CD14-positive monocyte (primary cell): ENCODE results near the gene SLFN12L. TPM values are rescaled to one million over a fixed set of nuclear protein-coding genes. Genes with fewer than 3 reads are reported as not detected.

Experiments used
- DNase-seq, 3 donors: peaks; one replicate each; pipeline ENCODE4 v3.0.0-alpha.2; 2011 to 2022
- H2AFZ ChIP-seq: 2 replicates; pipeline ENCODE4 v1.6.0; 2012; ENCODE audit warnings: mild to moderate bottlenecking, low read depth, low read length, inconsistent platforms; ENCODE audit not compliant: insufficient read depth, poor library complexity, severe bottlenecking
- H3K27ac ChIP-seq, 2 donors: 1 replicate in 1 of 2; 2 replicates in 1 of 2; pipeline ENCODE4 v1.5.1; 2012 to 2013; ENCODE audit warnings: low read length in 2 of 2, control low read depth in 1 of 2, inconsistent platforms in 1 of 2, low read depth in 1 of 2, mild to moderate bottlenecking in 1 of 2
- H3K27me3 ChIP-seq, 2 donors: one replicate each; pipeline versions ENCODE4 v1.6.0 to v1.6.1; 2011 to 2013; ENCODE audit warnings: low read length in 2 of 2; ENCODE audit not compliant: control insufficient read depth in 2 of 2, insufficient read depth in 2 of 2
- H3K36me3 ChIP-seq, 2 donors: replicated peaks in 1 of 2; 1 replicate in 1 of 2; 2 replicates in 1 of 2; pipeline versions ENCODE4 v1.5.1 to v1.6.1; 2012 to 2013; ENCODE audit warnings: low read length in 2 of 2, control low read depth in 1 of 2, inconsistent platforms in 1 of 2, mild to moderate bottlenecking in 1 of 2; ENCODE audit not compliant: insufficient read depth in 2 of 2, control insufficient read depth in 1 of 2
- H3K4me1 ChIP-seq, 2 donors: 1 replicate in 1 of 2; 2 replicates in 1 of 2; pipeline versions ENCODE4 v1.5.1 to v1.6.1; 2012 to 2013; ENCODE audit warnings: low read length in 2 of 2, control low read depth in 1 of 2, inconsistent platforms in 1 of 2, mild to moderate bottlenecking in 1 of 2, moderate library complexity in 1 of 2; ENCODE audit not compliant: insufficient read depth in 2 of 2, control insufficient read depth in 1 of 2
- H3K4me2 ChIP-seq: replicated peaks from 2 replicates; pipeline ENCODE3; 2012; ENCODE audit warnings: low read length, moderate library complexity, mild to moderate bottlenecking; ENCODE audit not compliant: poor library complexity, severe bottlenecking; ENCODE audit errors: extremely low read depth
- H3K4me3 ChIP-seq, 3 experiments: fragments of 200-600 bp in 1 of 3; sonication (generic) in 1 of 3; replicated peaks in 1 of 3; 1 replicate in 2 of 3; 2 replicates in 1 of 3; pipeline ENCODE4 v1.5.1; 2011 to 2013; ENCODE audit warnings: low read length in 3 of 3, mild to moderate bottlenecking in 3 of 3, control low read depth in 2 of 3, low read depth in 2 of 3, inconsistent platforms in 1 of 3, moderate library complexity in 1 of 3
- H3K79me2 ChIP-seq: 2 replicates; pipeline ENCODE4 v1.6.0; 2012; ENCODE audit warnings: mild to moderate bottlenecking, control low read depth, inconsistent platforms, low read length, moderate library complexity; ENCODE audit not compliant: insufficient read depth
- H3K9ac ChIP-seq: 2 replicates; pipeline ENCODE4 v1.6.0; 2017; ENCODE audit warnings: low read length, mild to moderate bottlenecking; ENCODE audit not compliant: insufficient read depth, poor library complexity, severe bottlenecking
- H3K9me3 ChIP-seq, 2 donors: replicated peaks in 1 of 2; 1 replicate in 1 of 2; 2 replicates in 1 of 2; pipeline versions ENCODE4 v1.5.1 to v1.6.1; 2012 to 2013; ENCODE audit warnings: low read length in 2 of 2, control low read depth in 1 of 2; ENCODE audit not compliant: control insufficient read depth in 1 of 2, insufficient read depth in 1 of 2
- H4K20me1 ChIP-seq: 2 replicates; pipeline ENCODE4 v1.6.0; 2012; ENCODE audit warnings: mild to moderate bottlenecking, low read length, control low read depth, moderate library complexity; ENCODE audit not compliant: insufficient read depth
- H3K27ac Mint-ChIP-seq, 7 donors: one replicate each; pipeline ENCODE4 v1.8.0; 2020; ENCODE audit warnings: mild to moderate bottlenecking in 7 of 7, mixed read lengths in 7 of 7, moderate library complexity in 6 of 7, inconsistent platforms in 2 of 7
- H3K27me3 Mint-ChIP-seq, 3 donors: one replicate each; pipeline ENCODE4 v1.8.0; 2021 to 2022; ENCODE audit warnings: low read depth in 3 of 3, mild to moderate bottlenecking in 3 of 3, mixed read lengths in 3 of 3, moderate library complexity in 3 of 3, inconsistent platforms in 1 of 3
- H3K36me3 Mint-ChIP-seq, 2 donors: one replicate each; pipeline ENCODE4 v1.8.0; 2020; ENCODE audit warnings: mixed read lengths in 2 of 2, inconsistent platforms in 1 of 2, mild to moderate bottlenecking in 1 of 2
- H3K4me1 Mint-ChIP-seq: one replicate; pipeline ENCODE4 v1.8.0; 2020; ENCODE audit warnings: mild to moderate bottlenecking, mixed read lengths
- H3K4me3 Mint-ChIP-seq, 2 donors: one replicate each; pipeline ENCODE4 v1.8.0; 2020; ENCODE audit warnings: mild to moderate bottlenecking in 2 of 2, mixed read lengths in 2 of 2, moderate library complexity in 1 of 2
- H3K9me3 Mint-ChIP-seq, 7 donors: one replicate each; pipeline ENCODE4 v1.8.0; 2020 to 2022; ENCODE audit warnings: mixed read lengths in 7 of 7, mild to moderate bottlenecking in 6 of 7, moderate library complexity in 6 of 7, inconsistent platforms in 2 of 7
- WGBS: methylation state at CpG from one replicate; pipeline ENCODE4 v1.1.5; 2013; ENCODE audit warnings: missing lambda C conversion rate; ENCODE audit not compliant: insufficient coverage; 5-methylcytosine and 5-hydroxymethylcytosine counted together
- intact Hi-C, 2 donors: fragments of 100-400 bp; cut with micrococcal nuclease; formaldehyde crosslinking; loops; one replicate each; pipeline versions ENCODE4 v1.15.0 to v1.15.1; 2023
- polyA plus RNA-seq, 3 donors: library from polyadenylated mRNA; depleted of rRNA in 1 of 3; unstranded in 2 of 3; stranded (reverse) in 1 of 3; fragments of 300-500 nt in 2 of 3; fragments of >200 nt in 1 of 3; fragmentation: Illumina TruSeq in 2 of 3; gene quantifications; 1 replicate in 2 of 3; 2 replicates in 1 of 3; pipeline ENCODE4 v1.2.3, GENCODE V29; 2012 to 2021
- TF ChIP-seq, protein P1 (sequence below): fragments of 200-600 bp; IDR thresholded peaks from one replicate; pipeline ENCODE4 v1.8.0; 2022; ENCODE audit warnings: antibody characterized with exemption, mild to moderate bottlenecking

The SLFN12L gene
- polyA plus RNA-seq, 3 donors: 0.14 to 0.25 (median 0.24) TPM

DNA sequence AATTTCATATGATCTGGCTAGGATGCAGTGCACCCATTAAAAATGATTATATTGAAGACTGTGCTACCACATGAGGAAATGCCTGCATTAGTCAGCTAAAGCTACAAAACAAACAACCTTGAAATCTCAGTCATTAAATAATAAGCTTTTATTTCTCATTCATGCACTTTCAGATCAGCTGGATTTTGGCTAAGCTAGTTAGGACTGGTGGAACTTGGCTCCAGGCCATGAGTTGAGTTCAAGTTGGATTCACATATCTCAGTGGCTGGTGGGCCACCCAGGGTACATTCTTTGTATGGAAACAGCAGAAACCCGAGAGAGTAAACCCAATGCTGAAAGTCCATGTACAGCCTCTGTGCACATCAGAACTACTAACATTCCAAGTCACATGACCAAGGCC, 6.4 kb upstream of the SLFN12L start:
- Histone ChIP-seq H3K4me2 (no peak overlapping the region), H3K27ac (no peak overlapping the region), H3K9ac (no peak overlapping the region), H3K9me3 (no peaks in the 10 kb centered on the region), H3K36me3 (no peaks in the 10 kb centered on the region), H3K79me2 (no peaks in the 10 kb centered on the region), H3K27me3 (no peaks in the 10 kb centered on the region), H3K4me1 (peaks cover 29 to 43% of the 10 kb centered on the region in 2 donors), H2AFZ (no peak overlapping the region), H4K20me1 (no peaks in the 10 kb centered on the region), H3K4me3 (no peak overlapping the region)
- no peaks in the 10 kb centered on the region for H3K36me3 Mint-ChIP-seq
- no peak overlapping the region for H3K27ac Mint-ChIP-seq
- H3K4me1 Mint-ChIP-seq: peaks cover 38% of the 10 kb centered on the region
- no peak for DNase-seq
- peaks cover 0 to 1% (median 1%) of the 10 kb centered on the region in 3 donors for H3K27me3 Mint-ChIP-seq
- H3K9me3 Mint-ChIP-seq: peaks cover 0 to 2% (median 0%) of the 10 kb centered on the region in 7 donors
- WGBS: no CpG with 5 or more reads among the region's 1 CpG
- TF ChIP-seq, protein P1, sequence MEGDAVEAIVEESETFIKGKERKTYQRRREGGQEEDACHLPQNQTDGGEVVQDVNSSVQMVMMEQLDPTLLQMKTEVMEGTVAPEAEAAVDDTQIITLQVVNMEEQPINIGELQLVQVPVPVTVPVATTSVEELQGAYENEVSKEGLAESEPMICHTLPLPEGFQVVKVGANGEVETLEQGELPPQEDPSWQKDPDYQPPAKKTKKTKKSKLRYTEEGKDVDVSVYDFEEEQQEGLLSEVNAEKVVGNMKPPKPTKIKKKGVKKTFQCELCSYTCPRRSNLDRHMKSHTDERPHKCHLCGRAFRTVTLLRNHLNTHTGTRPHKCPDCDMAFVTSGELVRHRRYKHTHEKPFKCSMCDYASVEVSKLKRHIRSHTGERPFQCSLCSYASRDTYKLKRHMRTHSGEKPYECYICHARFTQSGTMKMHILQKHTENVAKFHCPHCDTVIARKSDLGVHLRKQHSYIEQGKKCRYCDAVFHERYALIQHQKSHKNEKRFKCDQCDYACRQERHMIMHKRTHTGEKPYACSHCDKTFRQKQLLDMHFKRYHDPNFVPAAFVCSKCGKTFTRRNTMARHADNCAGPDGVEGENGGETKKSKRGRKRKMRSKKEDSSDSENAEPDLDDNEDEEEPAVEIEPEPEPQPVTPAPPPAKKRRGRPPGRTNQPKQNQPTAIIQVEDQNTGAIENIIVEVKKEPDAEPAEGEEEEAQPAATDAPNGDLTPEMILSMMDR: no peak
- no peak overlapping the region for H3K4me3 Mint-ChIP-seq
- intact Hi-C loops: loop anchor here in 1 of 2 donors (5.0 to 10.0 kb wide), 2 partner anchors 261 to 302 kb away; partner anchors contain the start of genes SLFN5 and TAF15

DNA sequence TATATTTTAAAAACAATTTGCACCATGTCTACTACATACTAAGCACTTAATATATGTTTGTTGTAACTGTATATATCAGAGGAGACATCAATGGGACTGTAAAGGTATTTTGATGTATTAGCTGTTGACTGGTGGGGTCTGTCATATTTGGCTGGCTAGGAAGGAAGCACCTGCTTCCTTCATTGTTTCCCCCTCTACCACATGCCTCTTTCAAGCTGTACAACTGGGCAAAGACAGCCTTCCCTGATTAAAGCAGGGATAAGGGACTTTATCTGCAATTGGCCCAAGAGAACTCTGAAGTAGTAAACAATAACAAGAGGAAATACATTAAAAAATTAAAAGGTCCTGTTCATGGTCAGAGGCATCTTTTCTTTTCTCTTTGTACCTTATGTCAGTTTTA, 5.5 kb upstream of the SLFN12L start:
- Histone ChIP-seq H3K4me1 (peaks cover 29 to 43% of the 10 kb centered on the region in 2 donors), H3K79me2 (no peaks in the 10 kb centered on the region), H3K27ac (no peak overlapping the region), H3K27me3 (no peaks in the 10 kb centered on the region), H2AFZ (no peak overlapping the region), H3K4me3 (no peak overlapping the region), H3K9me3 (no peaks in the 10 kb centered on the region), H3K36me3 (no peaks in the 10 kb centered on the region), H3K9ac (no peak overlapping the region), H3K4me2 (no peak overlapping the region), H4K20me1 (no peaks in the 10 kb centered on the region)
- Mint-ChIP-seq H3K9me3 (peaks cover 0 to 2% (median 0%) of the 10 kb centered on the region in 7 donors), H3K27me3 (peaks cover 0 to 1% (median 0%) of the 10 kb centered on the region in 3 donors), H3K4me3 (no peak overlapping the region), H3K4me1 (peaks cover 38% of the 10 kb centered on the region), H3K36me3 (no peaks in the 10 kb centered on the region), H3K27ac (peak overlapping the region in 1 of 7 donors; percentile 35)
- TF ChIP-seq, protein P1: no peak
- no peak for DNase-seq
- intact Hi-C loops: loop anchor here in 1 of 2 donors (5.0 to 10.0 kb wide), 2 partner anchors 262 to 301 kb away; partner anchors contain the start of genes SLFN5 and TAF15
